ENCODE results near the gene SELENOW.
"Not testable (repeated sequence)": the region's sequence is repeated elsewhere in the genome, so short reads cannot be mapped to it uniquely, and the experiment has no call there.

Gene SELENOW

DNA sequence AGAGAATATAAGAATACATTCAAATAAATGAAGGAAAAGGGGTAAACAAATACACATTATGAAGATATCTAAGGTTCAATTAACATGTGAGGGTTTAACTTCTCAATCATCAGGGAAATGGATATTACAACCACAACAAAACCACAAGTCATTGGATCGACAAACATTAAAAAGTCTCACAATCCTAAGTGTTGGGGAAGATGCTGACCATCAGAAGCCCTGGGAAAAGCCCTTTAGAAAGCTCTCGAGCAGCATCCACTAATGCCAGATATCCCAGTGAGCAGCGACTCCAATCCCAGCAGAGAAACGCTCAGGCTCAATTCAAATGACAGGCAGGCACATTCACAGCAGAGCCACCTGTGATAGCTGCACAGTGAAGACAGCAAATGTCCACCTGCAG, 22.8 kb downstream of the SELENOW start:
- Histone ChIP-seq H3K9me3 (ENCODE audit: insufficient read depth, low read depth, low read length) (no peaks in the 10 kb centered on the region), H3K9me2 (replicated peaks; ENCODE audit: low read depth, low read length) (no peaks in the 10 kb centered on the region), H3K36me3 (ENCODE audit: insufficient read depth, low read length) (no peaks in the 10 kb centered on the region), H3K4me2 (ENCODE audit: low read depth, low read length, poor library complexity, severe bottlenecking) (no peak overlapping the region), H3K79me2 (ENCODE audit: insufficient read depth, low read length) (no peaks in the 10 kb centered on the region), H3K9ac (ENCODE audit: low read depth, low read length, poor library complexity, severe bottlenecking) (no peak overlapping the region), H3K4me3 (ENCODE audit: low read length, poor library complexity, severe bottlenecking) (no peak overlapping the region), H3K4me1 (ENCODE audit: insufficient read depth, low read length, poor library complexity, severe bottlenecking) (no peaks in the 10 kb centered on the region), H3K27me3 (ENCODE audit: insufficient read depth, low read length, poor library complexity, severe bottlenecking) (no peaks in the 10 kb centered on the region), H4K20me1 (ENCODE audit: insufficient read depth, low read length, poor library complexity, severe bottlenecking) (no peaks in the 10 kb centered on the region), H2AFZ (ENCODE audit: low read length) (no peak overlapping the region), H3F3A (ENCODE audit: low read depth) (no peaks in the 10 kb centered on the region)
- TF ChIP-seq EZH2phosphoT487 (IDR thresholded peaks at IDR 0.05; ENCODE audit: borderline replicate concordance), result no peak
- TF ChIP-seq, protein P1, sequence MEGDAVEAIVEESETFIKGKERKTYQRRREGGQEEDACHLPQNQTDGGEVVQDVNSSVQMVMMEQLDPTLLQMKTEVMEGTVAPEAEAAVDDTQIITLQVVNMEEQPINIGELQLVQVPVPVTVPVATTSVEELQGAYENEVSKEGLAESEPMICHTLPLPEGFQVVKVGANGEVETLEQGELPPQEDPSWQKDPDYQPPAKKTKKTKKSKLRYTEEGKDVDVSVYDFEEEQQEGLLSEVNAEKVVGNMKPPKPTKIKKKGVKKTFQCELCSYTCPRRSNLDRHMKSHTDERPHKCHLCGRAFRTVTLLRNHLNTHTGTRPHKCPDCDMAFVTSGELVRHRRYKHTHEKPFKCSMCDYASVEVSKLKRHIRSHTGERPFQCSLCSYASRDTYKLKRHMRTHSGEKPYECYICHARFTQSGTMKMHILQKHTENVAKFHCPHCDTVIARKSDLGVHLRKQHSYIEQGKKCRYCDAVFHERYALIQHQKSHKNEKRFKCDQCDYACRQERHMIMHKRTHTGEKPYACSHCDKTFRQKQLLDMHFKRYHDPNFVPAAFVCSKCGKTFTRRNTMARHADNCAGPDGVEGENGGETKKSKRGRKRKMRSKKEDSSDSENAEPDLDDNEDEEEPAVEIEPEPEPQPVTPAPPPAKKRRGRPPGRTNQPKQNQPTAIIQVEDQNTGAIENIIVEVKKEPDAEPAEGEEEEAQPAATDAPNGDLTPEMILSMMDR (conservative IDR thresholded peaks at IDR 0.05; ENCODE audit: low read length), result no peak

DNA sequence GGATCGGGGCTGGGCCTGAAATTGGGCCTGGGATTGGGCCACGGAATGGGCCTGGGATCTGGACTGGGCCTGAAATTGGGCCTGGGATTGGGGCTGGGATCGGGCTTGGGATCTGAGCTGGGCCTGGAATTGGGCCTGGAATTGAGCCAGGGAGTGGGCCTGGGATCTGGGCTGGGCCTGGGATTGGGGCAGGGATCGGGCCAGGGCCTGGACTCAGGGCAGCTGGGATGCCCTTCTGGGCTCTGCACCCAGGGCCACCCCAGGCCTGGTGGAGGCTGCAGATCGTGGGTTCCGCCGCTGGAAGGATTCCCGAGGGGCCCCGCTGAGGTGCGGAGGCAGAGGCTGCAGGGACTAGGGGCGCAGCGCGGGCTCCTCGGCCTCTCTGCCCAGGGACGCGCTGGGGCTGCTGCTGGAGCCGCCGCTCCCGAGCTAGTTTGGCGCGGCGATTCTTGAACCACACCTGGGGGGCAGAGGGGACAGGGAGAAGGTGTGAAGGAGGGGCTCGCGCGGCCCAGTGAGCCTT, 24.1 kb downstream of the SELENOW start:
- Histone ChIP-seq H3K79me2 (ENCODE audit: insufficient read depth, low read length) (no peaks in the 10 kb centered on the region), H4K20me1 (ENCODE audit: insufficient read depth, low read length, poor library complexity, severe bottlenecking) (no peaks in the 10 kb centered on the region), H3K4me2 (ENCODE audit: low read depth, low read length, poor library complexity, severe bottlenecking) (no peak overlapping the region), H3K27me3 (ENCODE audit: insufficient read depth, low read length, poor library complexity, severe bottlenecking) (no peaks in the 10 kb centered on the region), H3K9me2 (replicated peaks; ENCODE audit: low read depth, low read length) (no peaks in the 10 kb centered on the region), H2AFZ (ENCODE audit: low read length) (no peak overlapping the region), H3K36me3 (ENCODE audit: insufficient read depth, low read length) (no peaks in the 10 kb centered on the region), H3K4me3 (ENCODE audit: low read length, poor library complexity, severe bottlenecking) (no peak overlapping the region), H3F3A (ENCODE audit: low read depth) (no peaks in the 10 kb centered on the region), H3K9me3 (ENCODE audit: insufficient read depth, low read depth, low read length) (no peaks in the 10 kb centered on the region), H3K9ac (ENCODE audit: low read depth, low read length, poor library complexity, severe bottlenecking) (no peak overlapping the region), H3K4me1 (ENCODE audit: insufficient read depth, low read length, poor library complexity, severe bottlenecking) (no peaks in the 10 kb centered on the region)
- TF ChIP-seq, protein P1 (conservative IDR thresholded peaks at IDR 0.05; ENCODE audit: low read length), result no peak
- TF ChIP-seq EZH2phosphoT487 (IDR thresholded peaks at IDR 0.05; ENCODE audit: borderline replicate concordance), result no peak

DNA sequence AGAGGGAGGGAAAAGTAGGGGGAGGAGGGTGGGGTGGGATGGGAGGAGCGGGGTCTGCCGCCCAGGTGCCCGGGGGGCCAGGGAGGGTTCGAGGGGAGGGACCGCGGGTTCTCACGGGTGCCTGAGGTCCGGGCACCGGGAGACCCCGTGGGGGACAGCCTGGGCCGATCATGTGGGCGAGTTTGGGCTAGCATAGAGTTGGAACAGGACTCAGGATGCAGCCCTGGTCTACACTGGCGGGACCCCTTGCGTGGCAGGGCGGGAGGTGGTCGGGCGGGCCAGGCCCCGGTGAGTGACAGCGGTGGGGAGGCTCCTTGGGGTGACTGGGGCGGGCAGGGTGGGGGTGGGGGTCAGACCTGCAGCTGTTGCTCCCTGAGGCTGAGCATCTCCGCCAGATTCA, 24.6 kb downstream of the SELENOW start:
- not testable (repeated sequence) for H3K9me2 ChIP-seq (replicated peaks; ENCODE audit: low read depth, low read length); H2AFZ ChIP-seq (ENCODE audit: low read length); H3K36me3 ChIP-seq (ENCODE audit: insufficient read depth, low read length); H3K27me3 ChIP-seq (ENCODE audit: insufficient read depth, low read length, poor library complexity, severe bottlenecking); H3K4me2 ChIP-seq (ENCODE audit: low read depth, low read length, poor library complexity, severe bottlenecking); H3F3A ChIP-seq (ENCODE audit: low read depth); H4K20me1 ChIP-seq (ENCODE audit: insufficient read depth, low read length, poor library complexity, severe bottlenecking); H3K9me3 ChIP-seq (ENCODE audit: insufficient read depth, low read depth, low read length); H3K4me1 ChIP-seq (ENCODE audit: insufficient read depth, low read length, poor library complexity, severe bottlenecking); H3K4me3 ChIP-seq (ENCODE audit: low read length, poor library complexity, severe bottlenecking); H3K79me2 ChIP-seq (ENCODE audit: insufficient read depth, low read length); H3K9ac ChIP-seq (ENCODE audit: low read depth, low read length, poor library complexity, severe bottlenecking)

DNA sequence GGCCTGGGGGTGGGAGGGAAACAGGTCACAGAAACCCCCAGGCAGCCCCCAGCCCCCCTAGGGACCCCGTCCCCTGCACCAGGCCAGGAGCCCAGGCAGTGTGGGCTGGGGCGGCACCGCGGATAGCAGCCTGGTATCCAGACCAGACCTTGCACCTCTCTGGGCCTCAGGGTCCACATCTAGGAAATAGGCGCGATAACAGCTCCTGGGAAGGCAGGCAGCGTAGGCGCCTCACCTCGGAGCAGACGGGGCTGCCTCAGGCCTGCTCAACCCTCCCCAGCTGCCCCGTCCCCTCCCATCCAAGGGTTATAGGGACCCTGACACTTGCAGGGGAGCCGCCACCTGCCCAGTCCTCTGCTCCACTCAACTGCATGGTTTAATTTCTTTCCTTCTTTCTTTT, 25.2 kb downstream of the SELENOW start:
- not testable (repeated sequence) for H3K4me2 ChIP-seq (ENCODE audit: low read depth, low read length, poor library complexity, severe bottlenecking); H3K9me2 ChIP-seq (replicated peaks; ENCODE audit: low read depth, low read length); H3K4me1 ChIP-seq (ENCODE audit: insufficient read depth, low read length, poor library complexity, severe bottlenecking); H3F3A ChIP-seq (ENCODE audit: low read depth); H3K9me3 ChIP-seq (ENCODE audit: insufficient read depth, low read depth, low read length); H3K27me3 ChIP-seq (ENCODE audit: insufficient read depth, low read length, poor library complexity, severe bottlenecking); H4K20me1 ChIP-seq (ENCODE audit: insufficient read depth, low read length, poor library complexity, severe bottlenecking); H3K36me3 ChIP-seq (ENCODE audit: insufficient read depth, low read length); H3K4me3 ChIP-seq (ENCODE audit: low read length, poor library complexity, severe bottlenecking); H3K79me2 ChIP-seq (ENCODE audit: insufficient read depth, low read length); H3K9ac ChIP-seq (ENCODE audit: low read depth, low read length, poor library complexity, severe bottlenecking); H2AFZ ChIP-seq (ENCODE audit: low read length)

DNA sequence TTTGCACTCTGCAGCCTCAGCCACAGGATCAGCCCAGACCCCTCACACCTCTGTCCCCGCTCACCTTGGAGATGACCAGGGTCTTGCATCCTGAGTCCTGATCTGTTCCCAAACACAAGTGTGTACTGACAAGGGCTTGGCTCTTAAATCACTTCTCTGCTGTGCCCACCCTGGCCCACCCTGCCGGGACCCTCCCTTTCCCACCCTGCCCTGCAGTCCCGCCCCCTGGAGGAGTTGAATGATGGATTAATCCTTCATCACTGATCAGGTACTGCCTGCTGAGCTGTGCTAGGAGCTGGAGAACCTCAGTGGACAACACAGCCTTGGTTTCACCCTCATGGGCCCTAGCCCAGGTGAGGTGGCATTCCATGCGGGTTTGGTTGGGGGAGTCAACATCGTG, 25.9 kb downstream of the SELENOW start, which contains the start of gene TPRX1:
Gene TPRX1, minus strand, starts transcription at position 101 of the 400 bp plus-strand sequence. Its CDS starts 12 bp downstream, at position 89.
- H3K9me2 ChIP-seq (replicated peaks; ENCODE audit: low read depth, low read length); H2AFZ ChIP-seq (ENCODE audit: low read length); H3K4me2 ChIP-seq (ENCODE audit: low read depth, low read length, poor library complexity, severe bottlenecking); H3K79me2 ChIP-seq (ENCODE audit: insufficient read depth, low read length); H3K4me1 ChIP-seq (ENCODE audit: insufficient read depth, low read length, poor library complexity, severe bottlenecking); H3F3A ChIP-seq (ENCODE audit: low read depth); H3K9ac ChIP-seq (ENCODE audit: low read depth, low read length, poor library complexity, severe bottlenecking); H4K20me1 ChIP-seq (ENCODE audit: insufficient read depth, low read length, poor library complexity, severe bottlenecking); H3K9me3 ChIP-seq (ENCODE audit: insufficient read depth, low read depth, low read length); H3K27me3 ChIP-seq (ENCODE audit: insufficient read depth, low read length, poor library complexity, severe bottlenecking); H3K4me3 ChIP-seq (ENCODE audit: low read length, poor library complexity, severe bottlenecking); H3K36me3 ChIP-seq (ENCODE audit: insufficient read depth, low read length): not testable (repeated sequence)

Measured in Loucy (cell line).